Stimulated activated naive CD8-positive, alpha-beta T cell treated with anti-CD3 and anti-CD28 coated beads, Interleukin-15, amount 100 ng/mL, for 72 hours (primary cell): ENCODE measurements around the gene SMG1.
"Not testable (repeated sequence)": the region's sequence is repeated elsewhere in the genome, so short reads cannot be mapped to it uniquely, and the experiment has no call there.

Experiments used
- ATAC-seq: fragments of 150-1000 bp; cut with Tn5 transposase; 2 replicates; pipeline ENCODE4 v1.10.0; 2021; ENCODE audit warnings: mild to moderate bottlenecking, moderate library complexity
- DNase-seq, 2 donors: peaks; one replicate each; pipeline ENCODE4 v3.0.0; 2021 to 2022
- H3K27ac Mint-ChIP-seq, 2 donors: one replicate each; pipeline ENCODE4 v1.8.0; 2022; ENCODE audit warnings: mild to moderate bottlenecking in 2 of 2, mixed read lengths in 2 of 2, moderate library complexity in 2 of 2
- H3K27me3 Mint-ChIP-seq: one replicate; pipeline ENCODE4 v1.8.0; 2022; ENCODE audit warnings: mixed read lengths
- H3K4me1 Mint-ChIP-seq: one replicate; pipeline ENCODE4 v1.8.0; 2022; ENCODE audit warnings: mild to moderate bottlenecking, mixed read lengths
- H3K4me3 Mint-ChIP-seq, 2 donors: one replicate each; pipeline ENCODE4 v1.8.0; 2022; ENCODE audit warnings: mild to moderate bottlenecking in 2 of 2, mixed read lengths in 2 of 2, moderate library complexity in 1 of 2
- H3K9me3 Mint-ChIP-seq, 2 donors: one replicate each; pipeline ENCODE4 v1.8.0; 2022; ENCODE audit warnings: mixed read lengths in 2 of 2

SMG1 gene

GRCh38 chr16:18902778-18903177 is 23.4 kb downstream of the SMG1 start:
- ATAC-seq, DNase-seq, H3K4me3 Mint-ChIP-seq, H3K27me3 Mint-ChIP-seq, H3K9me3 Mint-ChIP-seq: not testable (repeated sequence)
- Mint-ChIP-seq H3K27ac (peak overlapping the region in 1 of 2 donors; percentile 64), H3K4me1 (peaks cover 50% of the 10 kb centered on the region)

GRCh38 chr16:18902044-18902443 is 24.2 kb downstream of the SMG1 start:
- not testable (repeated sequence) for ATAC-seq, DNase-seq, H3K27me3 Mint-ChIP-seq, H3K27ac Mint-ChIP-seq, H3K9me3 Mint-ChIP-seq
- Mint-ChIP-seq H3K4me1 (peaks cover 50% of the 10 kb centered on the region), H3K4me3 (peak overlapping the region in 1 of 2 donors; percentile 13)

- not testable (repeated sequence) for H3K27ac Mint-ChIP-seq, ATAC-seq, H3K9me3 Mint-ChIP-seq, DNase-seq, H3K27me3 Mint-ChIP-seq, H3K4me3 Mint-ChIP-seq
- H3K4me1 Mint-ChIP-seq, result peaks cover 44% of the 10 kb centered on the region
These were observed 25.0 kb downstream of the SMG1 start for GRCh38 chr16:18901194-18901593.

- H3K9me3 Mint-ChIP-seq, H3K4me1 Mint-ChIP-seq, H3K27ac Mint-ChIP-seq, H3K27me3 Mint-ChIP-seq, ATAC-seq, DNase-seq, H3K4me3 Mint-ChIP-seq: not testable (repeated sequence)
These were observed 41.8 kb downstream of the SMG1 start for GRCh38 chr16:18884456-18884855.

- peak overlapping the region in 1 of 2 donors; percentile 5 for H3K27ac Mint-ChIP-seq
- H3K27me3 Mint-ChIP-seq, H3K4me1 Mint-ChIP-seq, ATAC-seq, DNase-seq, H3K9me3 Mint-ChIP-seq, H3K4me3 Mint-ChIP-seq: not testable (repeated sequence)
These were observed 48.5 kb downstream of the SMG1 start for GRCh38 chr16:18877734-18878133.

- H3K4me3 Mint-ChIP-seq, H3K27ac Mint-ChIP-seq, ATAC-seq, H3K4me1 Mint-ChIP-seq, H3K9me3 Mint-ChIP-seq, H3K27me3 Mint-ChIP-seq, DNase-seq: not testable (repeated sequence)
These were observed 48.9 kb downstream of the SMG1 start for GRCh38 chr16:18877259-18877658.

- DNase-seq, H3K4me1 Mint-ChIP-seq, H3K27ac Mint-ChIP-seq, H3K27me3 Mint-ChIP-seq, ATAC-seq, H3K9me3 Mint-ChIP-seq, H3K4me3 Mint-ChIP-seq: not testable (repeated sequence)
These were observed 49.9 kb downstream of the SMG1 start for GRCh38 chr16:18876301-18876700.

GRCh38 chr16:18869043-18869771 is 57.0 kb downstream of the SMG1 start:
- H3K4me3 Mint-ChIP-seq, DNase-seq, H3K4me1 Mint-ChIP-seq, ATAC-seq, H3K9me3 Mint-ChIP-seq, H3K27me3 Mint-ChIP-seq: not testable (repeated sequence)
- H3K27ac Mint-ChIP-seq, result peak overlapping the region; percentile 6 to 19

- DNase-seq, H3K4me1 Mint-ChIP-seq, H3K27me3 Mint-ChIP-seq, ATAC-seq, H3K4me3 Mint-ChIP-seq, H3K27ac Mint-ChIP-seq, H3K9me3 Mint-ChIP-seq: not testable (repeated sequence)
These were observed 59.9 kb downstream of the SMG1 start for GRCh38 chr16:18866277-18866823.

- not testable (repeated sequence) for ATAC-seq, DNase-seq, H3K4me1 Mint-ChIP-seq, H3K9me3 Mint-ChIP-seq, H3K4me3 Mint-ChIP-seq, H3K27me3 Mint-ChIP-seq
- H3K27ac Mint-ChIP-seq, result peak overlapping the region; percentile 48 to 78
These were observed 63.3 kb downstream of the SMG1 start for GRCh38 chr16:18862891-18863290.

GRCh38 chr16:18855196-18855595 is 71.0 kb downstream of the SMG1 start:
- H3K27me3 Mint-ChIP-seq, result no peaks in the 10 kb centered on the region
- H3K4me1 Mint-ChIP-seq, result peaks cover 12% of the 10 kb centered on the region
- peak overlapping the region; percentile 30 to 93 for H3K27ac Mint-ChIP-seq
- no peak overlapping the region for H3K4me3 Mint-ChIP-seq
- DNase-seq (no peak), ATAC-seq (no peak)
- no peaks in the 10 kb centered on the region for H3K9me3 Mint-ChIP-seq

GRCh38 chr16:18853694-18854093 is 72.5 kb downstream of the SMG1 start:
- Mint-ChIP-seq H3K27me3 (no peaks in the 10 kb centered on the region), H3K27ac (no peak overlapping the region), H3K9me3 (no peaks in the 10 kb centered on the region), H3K4me3 (no peak overlapping the region), H3K4me1 (peaks cover 12% of the 10 kb centered on the region)
- no peak for DNase-seq
- ATAC-seq, result no peak

- Mint-ChIP-seq H3K27me3 (no peaks in the 10 kb centered on the region), H3K27ac (peak overlapping the region in 1 of 2 donors; percentile 37), H3K9me3 (no peaks in the 10 kb centered on the region), H3K4me1 (peaks cover 12% of the 10 kb centered on the region), H3K4me3 (no peak overlapping the region)
- no peak for DNase-seq
- no peak for ATAC-seq
These were observed 73.6 kb downstream of the SMG1 start for GRCh38 chr16:18852647-18853046.

GRCh38 chr16:18846416-18846815 is 79.8 kb downstream of the SMG1 start:
- no peaks in the 10 kb centered on the region for H3K27me3 Mint-ChIP-seq
- no peak for DNase-seq
- H3K9me3 Mint-ChIP-seq, result no peaks in the 10 kb centered on the region
- no peak for ATAC-seq
- H3K4me3 Mint-ChIP-seq, result no peak overlapping the region
- H3K4me1 Mint-ChIP-seq, result no peaks in the 10 kb centered on the region
- peak overlapping the region in 1 of 2 donors; percentile 54 for H3K27ac Mint-ChIP-seq

GRCh38 chr16:18842565-18842964 is 83.6 kb downstream of the SMG1 start:
- no peaks in the 10 kb centered on the region for H3K27me3 Mint-ChIP-seq
- peaks cover 8% of the 10 kb centered on the region for H3K4me1 Mint-ChIP-seq
- H3K9me3 Mint-ChIP-seq, result no peaks in the 10 kb centered on the region
- peak overlapping the region in 1 of 2 donors; percentile 6 for H3K27ac Mint-ChIP-seq
- DNase-seq (no peak), ATAC-seq (no peak)
- H3K4me3 Mint-ChIP-seq, result no peak overlapping the region

- no peak for ATAC-seq
- H3K27me3 Mint-ChIP-seq, result no peaks in the 10 kb centered on the region
- no peak overlapping the region for H3K27ac Mint-ChIP-seq
- H3K4me3 Mint-ChIP-seq, result no peak overlapping the region
- no peaks in the 10 kb centered on the region for H3K9me3 Mint-ChIP-seq
- H3K4me1 Mint-ChIP-seq, result peaks cover 13% of the 10 kb centered on the region
- DNase-seq, result no peak
These were observed 84.2 kb downstream of the SMG1 start for GRCh38 chr16:18841833-18842525.
